ENCODE data around the gene SNAP47.

Gene SNAP47

DNA sequence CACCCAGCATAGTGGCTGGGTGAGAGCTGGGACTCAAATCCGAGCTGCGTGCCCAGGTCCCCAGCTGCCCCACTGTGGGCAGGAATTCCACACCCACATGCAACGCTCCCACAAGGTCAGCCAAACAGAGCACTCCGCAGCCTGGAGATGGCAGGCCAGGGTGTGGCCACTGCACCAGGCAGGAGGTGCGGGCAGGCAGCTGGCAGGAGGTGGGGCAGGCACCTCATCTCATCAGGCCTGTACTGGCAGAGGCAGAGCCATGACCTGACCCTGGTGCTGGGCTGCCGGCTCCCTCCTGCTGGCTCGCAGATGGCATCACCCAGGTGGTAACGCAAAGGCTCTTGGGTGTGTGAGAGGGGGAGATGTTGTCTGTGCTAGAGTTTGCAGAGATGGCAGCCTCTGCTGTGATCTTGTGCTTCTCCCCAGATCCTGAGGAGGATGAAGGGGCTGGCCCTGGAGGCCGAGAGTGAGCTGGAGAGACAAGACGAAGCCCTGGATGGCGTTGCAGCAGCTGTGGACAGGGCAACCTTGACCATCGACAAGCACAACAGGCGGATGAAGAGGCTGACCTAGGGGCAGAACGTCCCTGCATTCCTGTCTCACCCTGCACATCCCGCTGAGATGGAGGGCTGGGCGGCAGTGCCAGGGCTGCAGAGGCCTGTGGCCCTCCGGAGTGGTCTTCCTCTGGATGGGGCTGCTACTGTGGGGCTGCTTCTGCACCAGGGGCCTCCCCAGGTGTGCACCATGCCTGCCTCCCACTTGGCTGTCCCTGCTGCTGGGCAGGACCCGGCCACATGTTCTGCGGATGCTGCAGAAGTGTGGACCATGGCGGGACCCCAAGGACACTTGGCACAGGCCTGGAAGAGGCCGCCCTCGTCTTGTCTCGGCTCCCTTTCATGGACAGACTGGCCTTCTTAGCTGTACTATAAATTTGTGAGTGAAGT lies 45.1 kb downstream of the SNAP47 start:
- H3K9ac ChIP-seq (ENCODE audit: low read depth, low read length): no peak overlapping the region
- H3K4me3 ChIP-seq (ENCODE audit: low read depth, low read length): no peak overlapping the region
- no peaks in the 10 kb centered on the region for H3K4me1 ChIP-seq (ENCODE audit: control insufficient read depth, insufficient read depth, low read length)
- peaks cover 26% of the 10 kb centered on the region for H3K36me3 ChIP-seq (ENCODE audit: control insufficient read depth, insufficient read depth, low read length)
- H3K9me3 ChIP-seq (ENCODE audit: control insufficient read depth, insufficient read depth, low read length): no peaks in the 10 kb centered on the region
- no peaks in the 10 kb centered on the region; the same call in 1 of the 2 replicates for H3K27me3 ChIP-seq (ENCODE audit: control insufficient read depth, insufficient read depth, low read length)
- no peak overlapping the region for H3K27ac ChIP-seq (ENCODE audit: low read depth, low read length)

DNA sequence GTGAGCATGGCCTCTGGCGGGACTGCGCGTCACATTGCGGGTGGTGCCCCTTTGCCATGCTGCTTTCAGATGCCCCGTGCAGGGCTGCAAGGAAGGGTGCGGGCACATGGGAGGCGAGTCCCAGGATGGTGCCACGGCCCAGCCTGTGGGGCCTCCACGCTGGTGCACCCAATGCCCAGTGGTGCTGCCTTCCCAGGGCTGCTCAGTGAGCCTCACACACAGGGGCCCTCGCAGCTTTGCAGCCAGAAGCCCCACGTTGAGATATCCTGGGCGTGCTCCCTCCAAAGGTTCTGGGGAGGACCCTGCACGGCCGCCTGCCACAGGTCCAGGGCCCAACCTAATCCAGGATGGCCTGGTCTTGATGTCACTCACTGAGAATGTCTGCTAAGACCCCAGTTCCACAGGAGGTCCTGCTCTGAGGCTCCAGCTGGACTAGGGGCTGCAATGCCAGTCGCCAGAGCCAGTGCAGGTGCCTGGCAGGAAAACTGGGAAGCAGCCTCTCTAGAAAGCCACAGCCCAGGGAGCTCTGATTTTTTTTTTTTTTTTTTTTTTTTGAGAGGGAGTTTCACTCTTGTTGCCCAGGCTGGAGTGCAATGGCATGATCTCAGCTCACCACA lies 46.2 kb downstream of the SNAP47 start:
- Histone ChIP-seq H3K36me3 (ENCODE audit: control insufficient read depth, insufficient read depth, low read length) (peaks cover 18% of the 10 kb centered on the region), H3K9me3 (ENCODE audit: control insufficient read depth, insufficient read depth, low read length) (no peaks in the 10 kb centered on the region), H3K27me3 (ENCODE audit: control insufficient read depth, insufficient read depth, low read length) (peaks cover 10% of the 10 kb centered on the region), H3K27ac (ENCODE audit: low read depth, low read length) (no peak overlapping the region), H3K4me3 (ENCODE audit: low read depth, low read length) (no peak overlapping the region), H3K4me1 (ENCODE audit: control insufficient read depth, insufficient read depth, low read length) (no peaks in the 10 kb centered on the region), H3K9ac (ENCODE audit: low read depth, low read length) (no peak overlapping the region)

- Histone ChIP-seq H3K27ac (ENCODE audit: low read depth, low read length) (no peak overlapping the region), H3K36me3 (ENCODE audit: control insufficient read depth, insufficient read depth, low read length) (peaks cover 14% of the 10 kb centered on the region; the same call in 1 of the 2 replicates), H3K27me3 (ENCODE audit: control insufficient read depth, insufficient read depth, low read length) (peaks cover 18% of the 10 kb centered on the region), H3K9ac (ENCODE audit: low read depth, low read length) (no peak overlapping the region), H3K4me1 (ENCODE audit: control insufficient read depth, insufficient read depth, low read length) (0 out of 2 replicates have a peak, but pooled peaks cover 3% of the 10 kb centered on the region), H3K9me3 (ENCODE audit: control insufficient read depth, insufficient read depth, low read length) (no peaks in the 10 kb centered on the region), H3K4me3 (ENCODE audit: low read depth, low read length) (no peak overlapping the region)
Observed at GRCh38 chr1:227782226-227782625, 47.0 kb downstream of the SNAP47 start.

DNA sequence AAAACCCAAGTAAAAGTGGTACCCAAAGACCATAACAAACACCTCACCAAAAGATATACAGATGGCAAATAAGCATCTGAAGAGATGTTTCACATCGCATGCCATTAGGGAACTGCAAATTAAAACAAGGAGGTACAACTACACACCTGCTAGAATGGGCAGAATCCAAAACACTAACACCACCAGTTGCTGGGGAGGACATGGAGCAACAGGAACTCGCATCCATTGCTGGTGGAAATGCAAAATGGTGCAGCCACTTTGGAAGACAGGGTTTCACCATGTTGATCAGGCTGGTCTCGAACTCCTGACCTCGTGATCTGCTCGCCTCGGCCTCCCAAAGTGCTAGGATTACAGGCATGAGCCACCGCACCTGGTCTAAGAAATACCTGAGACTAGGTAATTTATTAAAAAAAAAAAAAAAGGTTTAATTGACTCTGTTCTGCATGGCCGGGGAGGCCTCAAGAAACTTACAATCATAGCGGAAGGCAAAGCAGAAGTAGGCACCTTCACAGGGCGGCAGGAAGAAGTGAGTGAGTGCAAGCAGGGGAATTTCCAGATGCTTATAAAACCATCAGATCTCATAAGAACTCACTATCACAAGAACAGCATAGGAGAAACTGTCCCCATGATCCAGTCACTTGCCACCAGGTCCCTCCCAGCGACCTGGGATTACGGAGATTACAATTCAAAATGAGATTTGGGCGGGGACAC lies 50.0 kb downstream of the SNAP47 start:
- Histone ChIP-seq H3K27ac (ENCODE audit: low read depth, low read length) (no peak overlapping the region), H3K4me1 (ENCODE audit: control insufficient read depth, insufficient read depth, low read length) (peaks cover 3% of the 10 kb centered on the region; the same call in 1 of the 2 replicates), H3K9me3 (ENCODE audit: control insufficient read depth, insufficient read depth, low read length) (no peaks in the 10 kb centered on the region), H3K27me3 (ENCODE audit: control insufficient read depth, insufficient read depth, low read length) (peaks cover 38% of the 10 kb centered on the region), H3K36me3 (ENCODE audit: control insufficient read depth, insufficient read depth, low read length) (peaks cover 13% of the 10 kb centered on the region; the same call in 1 of the 2 replicates), H3K9ac (ENCODE audit: low read depth, low read length) (no peak overlapping the region), H3K4me3 (ENCODE audit: low read depth, low read length) (no peak overlapping the region)

DNA sequence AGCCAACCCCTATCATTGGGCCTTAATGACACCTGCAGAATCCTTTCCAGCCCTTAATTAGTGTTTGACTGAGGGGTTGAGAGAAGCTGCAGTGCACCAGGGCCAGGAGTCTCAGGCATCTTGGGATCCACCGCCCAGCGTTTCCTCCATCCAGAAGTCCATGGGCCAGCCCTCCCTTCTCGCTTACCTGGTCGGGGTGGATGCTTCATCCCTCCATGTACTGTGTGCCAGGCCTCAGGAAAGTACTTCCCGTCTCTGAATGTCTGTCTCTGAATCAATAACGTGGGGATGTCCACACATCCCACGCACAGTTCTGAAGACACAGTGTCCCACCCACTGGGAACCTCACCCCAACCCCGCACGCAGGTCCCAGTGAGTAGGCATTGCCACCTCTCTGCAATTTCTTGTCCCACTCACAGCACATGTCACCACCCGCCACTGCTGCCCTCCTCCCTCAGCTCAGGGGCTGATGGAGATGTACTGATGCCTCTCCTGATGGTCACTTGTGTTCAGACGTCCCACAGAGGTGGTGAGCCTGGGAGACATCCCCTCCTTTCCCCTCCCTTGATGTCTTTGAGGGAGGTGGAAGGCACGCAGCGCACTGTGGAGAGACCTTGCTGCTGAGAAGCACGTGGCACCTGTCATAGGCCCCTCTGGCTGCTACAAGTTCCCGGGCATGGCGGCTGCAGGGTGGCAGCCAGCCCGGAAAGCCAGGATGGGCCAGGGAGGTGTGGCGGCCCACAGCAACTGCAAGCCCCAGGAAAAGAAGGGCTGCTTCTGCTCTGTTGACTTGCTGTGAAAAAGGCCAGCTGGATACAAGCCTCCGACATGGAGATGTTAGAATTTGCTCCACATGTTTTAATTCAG lies 50.8 kb downstream of the SNAP47 start:
- Histone ChIP-seq H3K4me1 (ENCODE audit: control insufficient read depth, insufficient read depth, low read length) (peaks cover 3% of the 10 kb centered on the region; the same call in 1 of the 2 replicates), H3K27me3 (ENCODE audit: control insufficient read depth, insufficient read depth, low read length) (peaks cover 38% of the 10 kb centered on the region), H3K36me3 (ENCODE audit: control insufficient read depth, insufficient read depth, low read length) (0 out of 2 replicates have a peak, but pooled peaks cover 7% of the 10 kb centered on the region), H3K27ac (ENCODE audit: low read depth, low read length) (no peak overlapping the region), H3K9ac (ENCODE audit: low read depth, low read length) (no peak overlapping the region), H3K4me3 (ENCODE audit: low read depth, low read length) (no peak overlapping the region), H3K9me3 (ENCODE audit: control insufficient read depth, insufficient read depth, low read length) (no peaks in the 10 kb centered on the region)

DNA sequence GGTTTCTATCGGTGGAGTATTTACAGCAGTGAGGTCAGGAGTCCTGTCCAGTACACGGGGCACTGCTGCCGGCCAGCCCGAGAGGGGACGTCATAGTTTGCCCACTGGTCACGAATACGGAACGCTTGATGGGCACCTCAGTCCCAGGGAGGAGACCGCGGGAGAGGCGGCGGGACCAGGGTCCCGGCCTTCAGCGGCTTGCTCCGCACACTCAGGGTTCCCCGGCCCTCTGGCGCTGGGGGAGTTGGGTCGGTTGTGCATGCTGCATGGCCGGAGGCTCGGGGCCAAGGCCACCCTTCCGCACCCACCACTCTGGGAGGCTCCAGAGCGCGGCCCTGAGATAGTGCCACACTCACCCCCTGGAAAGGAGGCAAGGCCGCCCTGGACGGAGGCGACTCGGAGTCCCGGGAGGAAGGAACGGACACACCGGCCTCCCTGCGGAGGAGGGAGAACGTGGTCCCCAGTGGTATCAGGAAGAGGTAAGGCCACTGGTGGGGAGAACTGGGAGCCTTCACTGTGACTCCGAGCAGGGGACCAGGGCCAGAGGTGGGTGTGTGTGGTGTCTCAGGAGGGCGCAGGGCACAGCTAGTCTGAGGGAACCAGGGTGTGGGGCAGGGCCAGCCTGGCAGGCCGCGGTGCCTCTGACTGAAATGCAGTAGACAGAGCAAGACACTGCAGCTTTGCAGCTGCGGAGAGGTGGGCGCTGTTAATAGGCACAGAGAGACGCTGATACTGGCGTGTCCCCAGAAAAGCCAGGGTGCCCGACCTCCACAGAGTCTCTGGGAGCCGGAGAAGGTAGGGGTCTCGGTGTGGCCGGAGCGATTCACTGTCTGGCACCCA lies 51.7 kb downstream of the SNAP47 start:
- peaks cover 3% of the 10 kb centered on the region; the same call in 1 of the 2 replicates for H3K4me1 ChIP-seq (ENCODE audit: control insufficient read depth, insufficient read depth, low read length)
- H3K27me3 ChIP-seq (ENCODE audit: control insufficient read depth, insufficient read depth, low read length): peaks cover 38% of the 10 kb centered on the region
- no peak overlapping the region for H3K27ac ChIP-seq (ENCODE audit: low read depth, low read length)
- no peaks in the 10 kb centered on the region for H3K9me3 ChIP-seq (ENCODE audit: control insufficient read depth, insufficient read depth, low read length)
- 0 out of 2 replicates have a peak, but pooled peaks cover 7% of the 10 kb centered on the region for H3K36me3 ChIP-seq (ENCODE audit: control insufficient read depth, insufficient read depth, low read length)
- H3K9ac ChIP-seq (ENCODE audit: low read depth, low read length): no peak overlapping the region
- H3K4me3 ChIP-seq (ENCODE audit: low read depth, low read length): peak overlapping the region; percentile 71

DNA sequence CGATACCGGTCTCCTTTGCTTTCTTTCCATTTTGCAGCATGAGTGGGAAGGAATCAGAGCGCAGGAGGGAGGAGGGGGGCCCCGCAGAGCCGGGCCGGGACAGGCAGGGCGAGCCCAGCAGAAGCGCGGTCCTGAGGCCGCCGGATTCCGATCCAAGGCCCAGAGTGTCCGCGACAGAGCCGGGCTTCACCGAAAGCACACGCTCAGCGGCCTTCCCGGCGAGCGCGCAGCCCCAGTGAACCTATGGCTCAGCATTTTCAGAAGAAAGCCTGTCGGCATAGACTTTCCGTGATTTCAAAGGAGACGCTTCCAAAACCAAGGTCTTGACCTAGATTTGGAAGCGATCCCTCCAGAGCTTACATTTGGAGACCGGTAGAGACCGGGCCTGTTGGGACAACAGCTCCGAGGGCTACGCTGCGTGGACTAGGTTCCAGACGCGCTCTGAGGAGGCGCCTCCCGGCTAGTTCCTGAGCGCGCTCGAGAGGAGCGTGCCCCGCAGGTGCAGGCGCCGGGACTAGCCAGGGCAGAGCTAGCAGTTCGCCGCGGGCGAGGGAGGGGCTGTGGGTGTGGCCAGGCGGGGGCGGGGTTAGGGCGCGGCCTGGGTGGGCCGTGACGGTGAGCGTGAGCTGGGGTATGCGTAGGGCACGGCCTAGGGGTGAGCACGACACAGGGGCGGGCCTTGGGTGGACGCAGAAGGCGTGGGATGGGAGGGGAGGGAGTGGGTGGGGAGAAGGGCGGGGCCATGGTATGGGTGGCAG lies 52.5 kb downstream of the SNAP47 start:
- Histone ChIP-seq H3K27me3 (ENCODE audit: control insufficient read depth, insufficient read depth, low read length) (peaks cover 38% of the 10 kb centered on the region), H3K4me1 (ENCODE audit: control insufficient read depth, insufficient read depth, low read length) (peaks cover 3% of the 10 kb centered on the region; the same call in 1 of the 2 replicates), H3K4me3 (ENCODE audit: low read depth, low read length) (peak overlapping the region; percentile 83), H3K36me3 (ENCODE audit: control insufficient read depth, insufficient read depth, low read length) (no peaks in the 10 kb centered on the region), H3K9ac (ENCODE audit: low read depth, low read length) (no peak overlapping the region), H3K9me3 (ENCODE audit: control insufficient read depth, insufficient read depth, low read length) (no peaks in the 10 kb centered on the region), H3K27ac (ENCODE audit: low read depth, low read length) (no peak overlapping the region)

DNA sequence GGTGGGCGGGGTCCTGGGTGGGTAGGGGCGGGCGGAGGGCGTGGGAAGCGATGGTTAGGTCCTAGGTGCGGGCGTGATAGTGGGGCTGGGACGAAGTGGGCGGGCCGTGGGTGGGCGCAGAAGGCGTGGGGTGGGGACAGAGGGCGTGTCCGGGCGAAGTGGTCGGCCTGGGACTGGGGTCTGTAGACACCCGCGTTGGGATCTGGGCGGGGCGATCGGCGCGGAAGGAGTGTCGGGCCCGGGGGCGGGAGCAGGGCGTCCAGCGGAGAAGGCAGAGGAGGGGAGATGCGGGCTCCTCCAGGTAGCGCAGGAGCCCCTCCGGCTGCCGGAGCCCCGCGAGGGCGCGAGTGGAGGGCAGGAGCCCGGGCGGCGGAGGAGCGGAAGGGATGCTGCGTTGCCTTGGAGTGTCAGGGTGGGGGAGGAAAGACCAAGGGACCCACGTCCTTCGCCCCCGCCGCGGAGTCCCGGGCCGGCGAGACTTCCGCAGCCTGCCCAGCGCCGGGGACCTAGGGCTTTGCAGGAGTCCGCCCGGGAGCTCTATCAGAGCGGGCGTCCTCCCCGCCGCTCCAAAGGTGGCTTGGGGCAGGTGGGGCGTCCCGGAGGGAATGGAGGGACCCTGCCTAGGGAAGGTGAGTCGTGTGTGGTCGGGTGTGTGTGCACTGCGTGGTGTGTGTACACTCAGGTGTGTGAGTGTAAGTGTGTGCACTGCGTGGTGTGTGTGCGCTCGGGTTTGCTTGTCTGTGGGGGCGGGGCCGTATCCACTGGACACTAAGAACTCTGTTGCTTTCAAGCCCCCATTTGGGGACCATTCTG lies 53.2 kb downstream of the SNAP47 start:
- Histone ChIP-seq H3K4me3 (ENCODE audit: low read depth, low read length) (peak overlapping the region; percentile 83), H3K36me3 (ENCODE audit: control insufficient read depth, insufficient read depth, low read length) (no peaks in the 10 kb centered on the region), H3K4me1 (ENCODE audit: control insufficient read depth, insufficient read depth, low read length) (peaks cover 4% of the 10 kb centered on the region), H3K9me3 (ENCODE audit: control insufficient read depth, insufficient read depth, low read length) (no peaks in the 10 kb centered on the region), H3K27ac (ENCODE audit: low read depth, low read length) (no peak overlapping the region), H3K9ac (ENCODE audit: low read depth, low read length) (no peak overlapping the region), H3K27me3 (ENCODE audit: control insufficient read depth, insufficient read depth, low read length) (peaks cover 38% of the 10 kb centered on the region)
